GM18526 (cell line): Measurements from ENCODE around the gene SPANXA2.
"Not testable (repeated sequence)": the region's sequence is repeated elsewhere in the genome, so short reads cannot be mapped to it uniquely, and the experiment has no call there.

ENCODE experiments used
- POLR2A ChIP-seq: IDR thresholded peaks from 3 replicates; pipeline ENCODE4 v1.6.1; 2011; ENCODE audit not compliant: insufficient read length; ENCODE audit errors: extremely low read depth

The SPANXA2 gene, protein sequence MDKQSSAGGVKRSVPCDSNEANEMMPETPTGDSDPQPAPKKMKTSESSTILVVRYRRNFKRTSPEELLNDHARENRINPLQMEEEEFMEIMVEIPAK

DNA sequence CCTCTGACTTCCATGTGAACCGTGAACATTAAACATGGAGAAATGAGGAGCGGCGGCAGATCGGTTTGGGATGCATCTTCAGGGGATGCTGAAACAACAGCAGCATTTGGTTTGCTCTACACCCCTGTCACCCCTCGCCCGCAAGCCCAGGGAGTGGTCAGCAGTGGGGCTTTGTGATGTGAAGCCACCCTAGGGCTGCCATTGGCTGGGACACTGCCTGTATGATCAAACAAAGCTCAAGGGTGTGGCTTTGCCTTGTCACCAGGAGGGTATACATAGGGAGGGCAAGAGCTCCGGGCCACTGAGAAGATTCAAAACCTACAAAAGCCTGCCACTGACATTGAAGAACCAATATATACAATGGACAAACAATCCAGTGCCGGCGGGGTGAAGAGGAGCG, at the start of gene SPANXA2:
Gene SPANXA2, plus strand, starts transcription at position 301 of the 400 bp plus-strand sequence. Its CDS starts 60 bp downstream, at position 361.
- TF ChIP-seq POLR2A = not testable (repeated sequence)

DNA sequence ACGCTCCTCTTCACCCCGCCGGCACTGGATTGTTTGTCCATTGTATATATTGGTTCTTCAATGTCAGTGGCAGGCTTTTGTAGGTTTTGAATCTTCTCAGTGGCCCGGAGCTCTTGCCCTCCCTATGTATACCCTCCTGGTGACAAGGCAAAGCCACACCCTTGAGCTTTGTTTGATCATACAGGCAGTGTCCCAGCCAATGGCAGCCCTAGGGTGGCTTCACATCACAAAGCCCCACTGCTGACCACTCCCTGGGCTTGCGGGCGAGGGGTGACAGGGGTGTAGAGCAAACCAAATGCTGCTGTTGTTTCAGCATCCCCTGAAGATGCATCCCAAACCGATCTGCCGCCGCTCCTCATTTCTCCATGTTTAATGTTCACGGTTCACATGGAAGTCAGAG, 4.9 kb upstream of the SPANXA2 start, which contains the start of gene SPANXA1:
Gene SPANXA1, minus strand, starts transcription at position 101 of the 400 bp plus-strand sequence. Its CDS starts 60 bp downstream, at position 41.
- not testable (repeated sequence) for TF ChIP-seq POLR2A

DNA sequence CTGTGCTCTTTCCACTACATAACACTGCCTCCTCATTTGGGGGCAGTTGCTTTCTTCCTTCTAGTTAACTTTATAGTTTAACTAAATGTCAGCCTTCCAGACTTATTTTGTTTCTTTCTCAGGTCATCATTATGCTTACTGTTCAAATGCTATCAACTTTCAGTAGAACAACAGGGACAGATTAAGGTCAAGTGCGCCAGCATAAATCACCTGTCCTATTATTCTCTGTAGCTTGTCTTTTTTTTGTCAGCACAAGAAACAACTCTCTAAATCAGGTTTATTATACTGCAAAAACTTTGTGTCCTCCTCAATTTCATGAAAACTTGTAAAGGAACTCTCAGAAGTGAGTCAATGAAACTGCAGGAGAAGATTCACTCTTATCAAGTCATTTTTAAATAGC, 19.6 kb downstream of the SPANXA2 start:
- no peak for TF ChIP-seq POLR2A

DNA sequence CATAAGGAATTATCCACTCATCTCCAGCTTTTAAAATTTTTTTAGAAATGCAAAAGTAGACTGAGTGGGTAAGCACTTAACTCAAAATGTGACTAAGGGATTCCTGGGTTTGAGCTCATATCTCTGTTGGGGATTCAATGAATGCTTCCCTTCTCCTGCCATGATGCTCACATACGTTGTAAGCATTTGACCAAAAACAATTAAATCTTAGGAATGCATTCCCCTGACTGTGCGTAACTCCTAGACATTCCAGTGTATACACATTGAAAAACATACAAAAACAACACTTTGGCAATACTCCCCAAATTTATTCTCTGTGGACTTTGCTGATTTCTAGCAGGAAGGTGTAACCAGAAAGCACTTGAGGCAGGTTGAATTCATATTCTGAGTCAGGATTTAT, 29.8 kb downstream of the SPANXA2 start:
- TF ChIP-seq POLR2A = no peak

DNA sequence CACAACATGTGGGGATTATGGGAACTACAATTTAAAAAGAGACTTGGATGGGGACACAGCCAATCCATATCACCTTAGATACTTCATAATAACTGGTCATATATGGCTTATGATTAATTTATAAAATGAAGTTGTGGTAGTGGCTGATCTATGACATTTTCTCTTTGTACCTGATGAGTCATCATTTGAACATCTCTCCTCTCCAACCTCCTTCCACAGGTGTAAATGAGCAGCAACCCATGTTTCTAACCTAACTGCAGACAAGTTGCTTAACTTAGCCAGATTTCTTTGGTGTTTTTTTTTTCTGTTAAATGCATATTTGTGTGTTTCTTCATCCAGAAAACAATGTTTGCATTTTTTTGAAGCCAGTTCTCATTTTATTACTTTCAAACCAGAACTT, 42.6 kb downstream of the SPANXA2 start:
- TF ChIP-seq POLR2A = no peak

DNA sequence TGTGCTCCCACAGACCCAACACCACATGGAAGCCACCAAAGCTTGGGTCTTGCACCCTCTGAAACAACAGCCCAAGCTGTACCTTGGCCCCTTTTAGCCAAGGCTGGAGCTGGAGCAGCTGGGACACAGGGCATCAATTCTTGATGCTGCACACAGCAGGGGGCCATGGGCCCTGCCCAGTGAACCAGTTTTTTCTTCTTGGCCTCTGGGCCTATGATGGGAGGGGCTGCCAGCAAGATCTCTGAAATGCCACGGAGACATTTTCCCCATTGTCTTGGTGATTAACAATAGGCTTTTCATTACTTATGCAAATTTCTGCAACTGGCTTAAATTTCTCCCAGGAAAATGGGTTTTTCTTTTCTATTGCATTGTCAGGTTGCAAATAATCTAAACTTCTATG, 49.0 kb downstream of the SPANXA2 start:
- no peak for TF ChIP-seq POLR2A
